C4-2B (cell line): ENCODE data around the gene ATG2A.

Experiments used
- H3K27ac ChIP-seq: fragments of 450-650 bp; 2 replicates; pipeline ENCODE4 v1.5.1; 2017
- ZFX ChIP-seq: fragments of 450-650 bp; IDR thresholded peaks from 2 replicates; pipeline ENCODE4 v1.6.1; 2017
- TF ChIP-seq, protein P1 (sequence below): fragments of 450-650 bp; conservative IDR thresholded peaks from 2 replicates; pipeline ENCODE4 v1.5.1; 2017; ENCODE audit warnings: mild to moderate bottlenecking

Gene ATG2A

DNA sequence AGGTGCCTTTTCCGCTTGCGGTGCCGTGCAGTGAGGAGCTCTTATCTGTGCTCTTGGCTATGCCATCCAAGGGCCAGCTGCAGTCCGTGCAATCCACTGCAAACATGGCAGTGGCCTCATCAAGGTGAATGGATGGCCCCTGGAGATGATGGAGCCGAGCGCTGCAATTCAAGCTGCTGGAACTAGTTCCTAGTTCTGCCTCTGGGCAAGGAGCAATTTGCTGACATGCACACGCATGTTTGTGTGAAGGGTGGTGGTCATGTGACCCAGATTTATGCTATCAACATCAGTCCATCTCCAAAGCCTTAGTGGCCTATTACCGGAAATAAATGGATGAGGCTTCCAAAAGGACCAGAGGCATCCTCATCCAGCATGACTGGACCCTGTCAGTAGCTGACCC, 35.5 kb downstream of the ATG2A start:
- TF ChIP-seq, protein P1, sequence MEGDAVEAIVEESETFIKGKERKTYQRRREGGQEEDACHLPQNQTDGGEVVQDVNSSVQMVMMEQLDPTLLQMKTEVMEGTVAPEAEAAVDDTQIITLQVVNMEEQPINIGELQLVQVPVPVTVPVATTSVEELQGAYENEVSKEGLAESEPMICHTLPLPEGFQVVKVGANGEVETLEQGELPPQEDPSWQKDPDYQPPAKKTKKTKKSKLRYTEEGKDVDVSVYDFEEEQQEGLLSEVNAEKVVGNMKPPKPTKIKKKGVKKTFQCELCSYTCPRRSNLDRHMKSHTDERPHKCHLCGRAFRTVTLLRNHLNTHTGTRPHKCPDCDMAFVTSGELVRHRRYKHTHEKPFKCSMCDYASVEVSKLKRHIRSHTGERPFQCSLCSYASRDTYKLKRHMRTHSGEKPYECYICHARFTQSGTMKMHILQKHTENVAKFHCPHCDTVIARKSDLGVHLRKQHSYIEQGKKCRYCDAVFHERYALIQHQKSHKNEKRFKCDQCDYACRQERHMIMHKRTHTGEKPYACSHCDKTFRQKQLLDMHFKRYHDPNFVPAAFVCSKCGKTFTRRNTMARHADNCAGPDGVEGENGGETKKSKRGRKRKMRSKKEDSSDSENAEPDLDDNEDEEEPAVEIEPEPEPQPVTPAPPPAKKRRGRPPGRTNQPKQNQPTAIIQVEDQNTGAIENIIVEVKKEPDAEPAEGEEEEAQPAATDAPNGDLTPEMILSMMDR = no peak
- TF ChIP-seq ZFX = no peak
- H3K27ac ChIP-seq = no peak overlapping the region

DNA sequence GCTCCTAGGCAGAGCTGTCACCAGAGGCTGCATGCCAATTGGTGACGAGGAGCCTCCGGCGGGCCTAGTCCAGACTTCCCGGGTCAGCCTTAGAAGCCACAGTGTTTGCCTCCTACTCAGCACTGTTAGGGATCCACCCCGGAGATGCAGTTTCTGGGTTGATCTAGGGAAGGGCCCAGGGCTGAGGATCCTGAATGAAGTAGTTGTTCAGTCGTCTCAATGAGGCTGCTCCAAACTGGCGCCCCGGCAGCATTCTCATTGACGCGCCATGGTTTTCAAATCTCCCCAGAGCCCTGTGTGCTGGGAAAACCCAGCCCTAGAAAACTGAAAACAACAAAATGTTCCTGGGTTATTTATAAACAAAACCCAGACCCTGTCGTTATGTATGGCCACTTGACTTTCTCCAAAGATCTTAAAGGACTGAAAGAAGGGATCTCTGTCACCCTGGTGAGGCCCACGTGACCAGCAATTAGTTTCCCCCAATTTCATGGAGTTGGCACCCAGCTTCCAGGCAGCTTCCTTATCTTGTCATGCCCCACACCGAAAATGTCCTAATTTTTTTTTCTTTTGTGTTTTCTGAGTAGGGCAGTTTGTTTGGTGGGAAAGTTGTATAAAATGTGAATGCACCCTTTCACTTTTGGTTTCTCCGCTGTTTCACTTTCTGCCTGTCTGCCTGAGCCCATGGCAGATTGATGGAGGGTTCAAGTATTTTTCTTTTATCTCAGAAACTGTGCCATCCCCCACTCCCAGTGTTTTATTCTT, 36.6 kb downstream of the ATG2A start:
- no peak overlapping the region for H3K27ac ChIP-seq

DNA sequence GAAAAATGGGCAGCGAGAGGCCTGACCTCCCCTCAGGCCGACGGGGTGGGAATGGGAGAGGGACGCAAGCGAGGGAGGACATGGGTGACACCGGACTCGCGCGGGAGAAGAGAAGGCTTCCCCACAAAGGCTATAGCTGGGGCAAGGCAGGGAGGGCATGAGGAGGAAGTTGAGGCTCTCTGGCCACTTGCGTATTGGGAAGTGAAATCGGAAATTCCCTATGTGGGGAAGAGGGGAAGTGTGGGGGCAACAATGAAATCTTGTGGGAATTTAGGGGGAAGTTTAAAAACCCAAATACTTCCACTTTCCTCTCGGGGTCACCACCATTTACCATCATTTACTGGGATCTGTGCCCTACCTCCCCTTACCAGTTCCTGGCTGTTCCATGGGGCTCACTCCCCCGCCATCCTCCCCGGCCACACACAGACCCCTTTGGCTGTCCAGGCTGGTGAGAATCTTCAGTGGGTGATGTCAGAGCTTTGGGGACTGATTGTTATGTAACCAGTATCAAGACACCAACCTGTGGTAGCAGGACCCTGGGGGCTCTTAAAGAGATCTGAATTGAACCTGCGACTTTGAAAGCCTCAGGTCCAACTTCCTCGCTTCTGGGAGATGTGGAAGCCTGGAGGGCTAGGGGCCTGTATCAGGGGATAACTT, 37.6 kb downstream of the ATG2A start:
- peak overlapping the region; percentile 90 for H3K27ac ChIP-seq
- TF ChIP-seq, protein P1 = no peak
- TF ChIP-seq ZFX = no peak

More for the DNA sequence above, 36.6 kb downstream of the ATG2A start:
- TF ChIP-seq, protein P1 = no peak
- no peak for TF ChIP-seq ZFX

DNA sequence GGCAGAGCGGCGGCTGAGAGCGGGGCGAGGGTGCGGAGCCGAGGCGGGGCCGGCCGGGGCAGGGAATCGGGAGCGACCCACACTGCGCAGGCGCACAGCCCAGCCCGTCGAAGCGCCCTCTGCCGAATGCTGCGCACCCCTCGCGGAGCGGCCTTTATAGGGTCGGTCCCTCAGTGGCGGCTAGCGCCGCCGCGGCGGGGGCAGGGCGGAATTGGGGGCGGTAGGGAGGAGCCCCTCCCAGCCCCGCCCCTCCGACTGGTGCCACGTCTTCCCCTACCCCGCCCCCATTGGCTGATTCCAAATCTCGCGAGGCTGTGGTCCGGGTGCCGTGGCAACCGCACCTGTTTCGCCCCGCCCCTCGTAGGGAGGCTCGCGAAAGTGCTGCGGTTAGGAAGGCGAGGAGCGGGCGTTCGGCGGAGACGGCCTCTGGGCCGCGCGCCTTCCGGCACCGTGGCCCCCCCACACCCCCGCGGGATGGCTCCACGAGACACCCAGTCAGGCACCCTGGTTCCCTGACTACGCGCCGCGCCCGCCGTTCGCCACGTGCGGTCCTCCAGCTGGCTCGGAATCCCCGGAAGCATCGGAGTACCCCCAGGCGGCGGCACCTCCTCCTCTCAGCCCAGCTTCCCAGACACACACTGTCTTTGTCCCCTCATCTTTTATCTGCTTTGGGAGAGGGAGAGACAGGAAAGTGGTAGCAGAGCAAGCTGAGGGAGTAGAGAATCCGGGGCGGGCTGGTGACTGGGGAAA, 38.3 kb downstream of the ATG2A start, which contains the start of gene EHD1:
Gene EHD1, minus strand, starts transcription at position 128 of the 750 bp plus-strand sequence. CDS start 157 bp downstream, outside the sequence.
- H3K27ac ChIP-seq = peak within 1 kb of the TSS; percentile 90
- TF ChIP-seq, protein P1 = peak; percentile 87
- TF ChIP-seq ZFX = peak; percentile 75; the same call in 1 of the 2 replicates

DNA sequence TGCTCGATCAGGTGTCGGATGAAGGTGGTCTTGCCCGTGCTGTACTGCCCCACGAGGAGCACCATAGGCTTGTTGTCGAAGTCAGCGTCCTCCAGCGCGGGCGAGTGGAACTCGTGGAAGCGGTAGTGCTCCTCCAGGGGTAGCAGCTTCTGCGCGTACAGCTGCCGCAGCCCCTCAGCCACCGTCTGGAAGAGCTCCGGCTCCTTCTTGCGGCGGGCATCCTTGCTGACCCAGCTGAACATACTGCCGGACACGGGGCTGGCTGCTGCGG, 38.9 kb downstream of the ATG2A start:
- H3K27ac ChIP-seq = peak overlapping the region; percentile 90
- TF ChIP-seq, protein P1 = no peak
- TF ChIP-seq ZFX = no peak

DNA sequence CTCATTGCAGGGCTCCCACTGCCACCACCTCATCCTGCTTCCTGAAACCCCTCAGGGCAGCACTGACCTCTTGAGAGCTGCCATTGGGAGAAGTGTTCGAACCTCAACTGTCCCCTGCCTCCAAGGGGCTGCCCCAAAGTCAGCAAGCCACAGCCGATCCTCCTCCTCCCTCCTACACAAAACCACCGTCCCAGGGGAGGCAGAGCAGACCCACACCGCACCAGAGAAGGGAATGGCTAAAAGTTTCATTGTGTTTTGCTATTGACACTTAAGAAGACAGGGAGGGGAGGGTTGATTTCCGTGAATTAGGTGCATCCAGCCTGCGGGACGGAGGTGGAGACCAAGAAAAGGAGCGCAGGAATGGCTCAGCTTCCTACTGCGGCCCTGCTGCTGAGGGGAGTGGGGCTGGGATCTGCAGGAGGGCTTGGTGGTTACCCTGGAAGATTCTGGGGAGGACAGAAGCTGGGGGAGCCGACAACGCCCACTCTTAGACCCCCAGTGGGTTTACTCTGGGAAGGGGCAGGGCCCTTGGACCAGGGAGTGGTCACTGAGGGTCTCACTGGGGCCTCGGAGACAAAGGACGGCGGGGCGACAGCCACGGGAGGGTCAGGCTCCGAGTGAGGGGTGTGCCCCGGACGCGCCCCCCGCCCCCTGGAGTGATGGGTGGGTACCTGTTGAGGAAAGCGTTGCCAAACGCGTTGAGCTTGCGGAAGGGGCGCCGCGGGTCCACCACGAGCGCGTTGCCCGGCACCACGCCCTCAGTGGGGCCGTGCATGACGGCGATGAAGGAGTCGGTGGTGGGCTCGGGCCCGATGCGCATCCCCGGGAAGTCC, 39.4 kb downstream of the ATG2A start:
- TF ChIP-seq, protein P1 = no peak
- no peak for TF ChIP-seq ZFX

More for the DNA sequence above, 39.4 kb downstream of the ATG2A start:
- peak overlapping the region; percentile 90 for H3K27ac ChIP-seq
